ENCODE data around the gene KCNK3.
"Not testable (repeated sequence)": the region's sequence is repeated elsewhere in the genome, so short reads cannot be mapped to it uniquely, and the experiment has no call there.

The KCNK3 gene

GRCh38 chr2:26692279-26692896 lies at the start of gene KCNK3:
Gene KCNK3, plus strand, starts transcription at chr2:26692722. Its CDS starts 154 bp downstream, at chr2:26692876.
- peak; percentile 25 for DNase-seq

- DNase-seq, result no peak
Measured at GRCh38 chr2:26644188-26644835, 48.2 kb upstream of the KCNK3 start.

- no peak for DNase-seq
Measured at GRCh38 chr2:26645762-26646161, 46.8 kb upstream of the KCNK3 start.

DNA sequence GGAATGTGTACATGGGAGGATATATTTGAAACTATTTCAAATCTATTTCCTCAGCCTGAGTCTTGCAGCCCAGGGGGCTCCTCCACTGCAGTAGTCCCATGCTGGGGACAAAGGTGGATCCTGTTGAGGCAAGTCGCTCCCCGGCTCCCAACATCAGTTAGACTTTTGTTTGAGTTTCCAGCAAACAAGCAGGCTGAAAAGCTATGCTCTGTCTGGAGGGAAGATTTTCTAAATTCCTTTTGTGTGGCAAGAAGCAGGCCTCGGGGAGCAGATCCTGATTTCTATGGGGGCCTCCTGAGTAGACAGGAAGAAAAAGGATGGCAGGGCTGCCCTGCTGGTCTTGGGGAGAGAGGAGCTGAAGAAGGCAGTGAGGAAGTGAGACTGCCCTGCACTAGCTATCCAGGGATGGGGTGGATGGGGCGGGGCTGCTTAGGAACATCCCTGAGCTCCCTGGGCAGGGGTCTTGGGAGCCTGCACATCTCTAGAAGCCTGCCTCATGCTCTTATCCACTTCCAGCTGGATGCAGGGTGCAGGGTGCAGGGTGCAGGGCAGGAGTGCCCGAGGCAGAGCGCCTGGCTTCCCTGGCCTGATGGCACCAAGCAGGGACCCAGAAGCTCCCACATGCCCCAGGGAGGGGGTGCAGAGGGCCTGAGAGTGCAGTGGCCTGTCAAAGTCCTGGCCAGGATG lies 45.4 kb upstream of the KCNK3 start:
- DNase-seq, result no peak

GRCh38 chr2:26647981-26648380 lies 44.5 kb upstream of the KCNK3 start:
- no peak for DNase-seq

- DNase-seq, result no peak
Measured at GRCh38 chr2:26648516-26648915, 44.0 kb upstream of the KCNK3 start.

DNA sequence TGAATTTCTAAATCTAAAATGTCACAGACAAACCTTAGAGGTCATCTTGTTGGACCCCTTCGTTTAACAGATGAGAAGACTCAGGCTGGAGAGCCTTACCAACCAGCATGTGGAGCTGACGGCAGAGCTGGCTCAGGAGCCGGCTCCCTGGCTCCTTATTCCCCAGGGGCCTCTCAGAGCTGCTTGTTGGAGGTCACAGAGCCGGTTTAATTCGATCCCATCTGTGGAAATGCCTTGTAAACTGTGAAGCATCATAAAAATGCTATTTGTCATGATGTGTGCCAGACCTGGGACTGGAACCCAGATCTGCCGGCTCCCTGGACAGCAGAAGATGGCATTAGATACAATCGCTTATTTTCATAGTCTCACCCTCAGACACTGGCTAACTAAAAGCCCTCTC lies 43.2 kb upstream of the KCNK3 start:
- DNase-seq, result no peak

DNA sequence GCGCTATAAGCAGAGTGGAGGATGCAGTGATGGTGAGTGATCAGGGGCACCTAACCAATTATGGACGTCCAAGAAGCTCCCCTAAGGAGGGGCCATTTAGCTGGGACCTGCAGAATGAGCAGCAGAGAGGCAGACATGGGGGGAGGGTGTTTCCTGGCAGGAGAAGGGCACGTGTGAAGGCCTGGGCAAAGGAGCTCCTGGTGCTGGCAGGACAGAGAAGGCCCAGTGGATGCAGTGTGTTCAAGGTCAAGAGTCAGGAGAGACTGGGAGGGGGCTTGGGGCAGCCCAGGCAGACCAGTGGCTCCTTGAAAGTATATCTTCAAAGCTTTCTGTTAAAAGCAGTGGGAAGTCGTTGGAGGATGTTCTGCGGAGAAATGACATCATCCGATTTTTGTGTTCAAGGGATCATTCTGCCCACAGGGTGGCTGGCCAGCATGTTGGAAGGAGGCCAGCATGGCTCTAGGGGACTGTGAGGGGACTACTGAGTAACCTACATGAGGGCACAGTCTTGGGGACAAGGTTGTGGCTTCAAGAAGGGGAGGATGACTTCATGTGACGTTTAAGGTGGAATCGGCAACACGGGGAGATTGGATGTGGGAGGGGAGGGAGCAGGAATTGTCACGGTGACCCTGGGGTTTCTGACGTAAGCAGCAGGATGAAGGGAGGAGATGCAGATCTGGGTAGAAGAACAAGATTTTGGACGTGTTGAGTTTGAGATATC lies 42.4 kb upstream of the KCNK3 start:
- DNase-seq, result no peak

GRCh38 chr2:26650713-26651469 lies 41.6 kb upstream of the KCNK3 start:
- DNase-seq, result no peak

DNA sequence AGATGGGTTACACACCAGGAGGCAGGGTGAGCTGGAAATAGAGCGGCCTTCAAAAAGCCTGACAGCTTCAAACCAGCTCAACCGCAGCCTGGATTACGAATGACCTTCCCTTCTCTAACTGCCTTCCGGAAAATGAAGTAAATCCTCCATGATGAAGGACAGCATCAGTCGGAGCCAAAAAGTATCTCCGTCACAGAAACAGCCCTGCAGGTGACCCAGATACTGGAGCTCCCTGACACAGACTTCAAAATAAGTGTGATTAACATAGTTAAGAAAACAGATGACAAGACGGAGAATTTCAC lies 41.1 kb upstream of the KCNK3 start:
- DNase-seq, result no peak

DNA sequence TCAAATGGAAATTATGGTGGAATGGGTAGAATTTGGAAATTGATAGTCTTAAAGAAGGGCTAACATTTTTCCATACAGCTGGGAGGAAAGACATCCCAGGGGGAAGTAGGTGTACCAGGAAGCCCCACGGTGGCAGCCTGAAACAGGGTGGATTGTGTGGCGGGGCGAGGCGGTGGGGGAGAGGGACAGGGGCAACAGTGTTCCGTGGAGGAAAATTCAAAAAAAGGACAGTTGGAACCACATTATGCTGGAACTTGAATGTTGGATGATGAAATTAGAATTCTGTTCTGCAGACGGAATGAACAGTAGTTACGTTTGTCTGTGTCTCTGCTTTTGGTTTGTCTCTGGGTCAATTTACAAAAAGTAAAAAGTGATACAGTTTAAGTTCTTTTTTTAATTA lies 40.7 kb upstream of the KCNK3 start:
- DNase-seq, result no peak

GRCh38 chr2:26652361-26653041 lies 40.0 kb upstream of the KCNK3 start:
- DNase-seq, result no peak

GRCh38 chr2:26653207-26654060 lies 39.1 kb upstream of the KCNK3 start:
- DNase-seq, result no peak

- no peak for DNase-seq
Measured at GRCh38 chr2:26654061-26654340, 38.5 kb upstream of the KCNK3 start.

GRCh38 chr2:26655120-26655519 lies 37.4 kb upstream of the KCNK3 start:
- not testable (repeated sequence) for DNase-seq

- DNase-seq, result no peak
Measured at GRCh38 chr2:26655611-26656195, 36.8 kb upstream of the KCNK3 start.

DNA sequence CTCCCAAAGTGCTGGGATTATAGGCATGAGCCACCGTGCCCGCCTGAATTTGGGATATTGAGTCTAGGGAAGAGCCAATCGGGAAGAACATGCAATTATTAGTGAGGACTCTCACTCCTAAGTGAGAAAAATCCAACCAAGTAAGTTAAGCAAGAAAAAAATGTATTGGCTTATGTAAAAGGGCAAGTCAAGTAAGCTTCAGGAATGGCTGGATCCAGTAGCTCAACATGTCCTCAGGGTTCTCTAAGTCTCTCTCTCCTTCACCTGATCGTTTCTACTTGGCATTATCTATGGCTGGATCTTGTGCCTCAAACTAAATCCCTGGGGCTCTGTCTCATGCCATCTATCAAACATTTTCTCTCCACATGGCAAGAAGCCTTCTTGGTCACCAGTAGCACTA lies 35.3 kb upstream of the KCNK3 start:
- no peak for DNase-seq

DNA sequence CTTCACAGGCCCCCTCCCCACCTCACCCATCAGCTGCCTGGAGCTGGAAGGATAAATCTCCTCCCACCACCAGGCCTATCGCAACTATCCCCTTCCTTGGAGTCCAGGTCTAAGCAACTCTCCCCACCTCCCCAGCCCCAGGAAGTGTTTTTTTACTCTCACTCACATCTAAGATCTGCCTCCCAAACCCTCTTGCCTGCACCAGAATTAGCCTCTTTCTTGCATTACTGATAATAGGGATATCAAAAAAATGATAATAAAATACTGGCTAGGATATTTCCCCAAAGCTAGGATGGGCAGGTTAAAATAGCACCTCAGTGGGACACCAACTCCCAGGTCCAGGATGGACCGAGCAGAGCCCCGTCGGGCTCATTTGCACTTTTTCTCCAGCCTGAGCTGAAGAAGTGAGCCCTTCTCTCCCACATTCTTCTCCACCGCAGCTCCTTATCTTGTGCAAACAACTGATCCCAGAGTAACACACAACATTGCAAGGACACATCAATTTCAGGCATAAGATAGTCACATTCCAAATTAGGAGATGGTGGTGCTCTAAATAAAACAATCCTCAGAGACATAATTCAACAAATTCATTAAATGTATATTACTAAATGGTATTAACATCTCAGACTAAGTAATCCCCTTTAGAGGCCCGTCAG lies 33.7 kb upstream of the KCNK3 start:
- no peak for DNase-seq

- no peak for DNase-seq
Measured at GRCh38 chr2:26660363-26660962, 32.1 kb upstream of the KCNK3 start.

GRCh38 chr2:26665296-26665695 lies 27.2 kb upstream of the KCNK3 start:
- DNase-seq, result not testable (repeated sequence)
